Measurements from ENCODE around the gene HIP1.

Gene HIP1

GRCh38 chr7:75655536-75655935 lies 83.2 kb downstream of the HIP1 start:
- Histone ChIP-seq H3K4me1 (ENCODE audit: insufficient read depth, poor library complexity, severe bottlenecking) (no peaks in the 10 kb centered on the region), H3K27ac (ENCODE audit: poor library complexity, severe bottlenecking) (no peak overlapping the region), H3K4me3 (ENCODE audit: severe bottlenecking) (no peak overlapping the region), H3K9me3 (ENCODE audit: severe bottlenecking) (no peaks in the 10 kb centered on the region), H3K36me3 (ENCODE audit: low read depth) (no peaks in the 10 kb centered on the region), H3K27me3 (ENCODE audit: insufficient read depth, poor library complexity, severe bottlenecking) (no peaks in the 10 kb centered on the region)
- no peak for DNase-seq (ENCODE audit: low spot score)
- no peak for TF ChIP-seq CTCF (IDR thresholded peaks at IDR 0.05; ENCODE audit: poor library complexity, severe bottlenecking)
- no peak for ATAC-seq (ENCODE audit: low read depth)

- Histone ChIP-seq H3K27ac (ENCODE audit: poor library complexity, severe bottlenecking) (no peak overlapping the region), H3K4me3 (ENCODE audit: severe bottlenecking) (no peak overlapping the region), H3K9me3 (ENCODE audit: severe bottlenecking) (no peaks in the 10 kb centered on the region), H3K4me1 (ENCODE audit: insufficient read depth, poor library complexity, severe bottlenecking) (no peaks in the 10 kb centered on the region), H3K27me3 (ENCODE audit: insufficient read depth, poor library complexity, severe bottlenecking) (no peaks in the 10 kb centered on the region), H3K36me3 (ENCODE audit: low read depth) (no peaks in the 10 kb centered on the region)
- ATAC-seq (ENCODE audit: low read depth) (no peak), DNase-seq (ENCODE audit: low spot score) (no peak)
- no peak for TF ChIP-seq CTCF (IDR thresholded peaks at IDR 0.05; ENCODE audit: poor library complexity, severe bottlenecking)
Observed at GRCh38 chr7:75654855-75655254, 83.9 kb downstream of the HIP1 start.

GRCh38 chr7:75653651-75654050 lies 85.1 kb downstream of the HIP1 start:
- no peak overlapping the region for H3K4me3 ChIP-seq (ENCODE audit: severe bottlenecking)
- no peaks in the 10 kb centered on the region for H3K4me1 ChIP-seq (ENCODE audit: insufficient read depth, poor library complexity, severe bottlenecking)

GRCh38 chr7:75652788-75653187 lies 86.0 kb downstream of the HIP1 start:
- ATAC-seq (ENCODE audit: low read depth) (no peak), DNase-seq (ENCODE audit: low spot score) (no peak)
- Histone ChIP-seq H3K4me3 (ENCODE audit: severe bottlenecking) (no peak overlapping the region), H3K9me3 (ENCODE audit: severe bottlenecking) (no peaks in the 10 kb centered on the region), H3K27ac (ENCODE audit: poor library complexity, severe bottlenecking) (no peak overlapping the region), H3K4me1 (ENCODE audit: insufficient read depth, poor library complexity, severe bottlenecking) (no peaks in the 10 kb centered on the region), H3K27me3 (ENCODE audit: insufficient read depth, poor library complexity, severe bottlenecking) (no peaks in the 10 kb centered on the region), H3K36me3 (ENCODE audit: low read depth) (no peaks in the 10 kb centered on the region)
- no peak for TF ChIP-seq CTCF (IDR thresholded peaks at IDR 0.05; ENCODE audit: poor library complexity, severe bottlenecking)

More at GRCh38 chr7:75653651-75654050, 85.1 kb downstream of the HIP1 start:
- Histone ChIP-seq H3K9me3 (ENCODE audit: severe bottlenecking) (no peaks in the 10 kb centered on the region), H3K27me3 (ENCODE audit: insufficient read depth, poor library complexity, severe bottlenecking) (no peaks in the 10 kb centered on the region), H3K36me3 (ENCODE audit: low read depth) (no peaks in the 10 kb centered on the region), H3K27ac (ENCODE audit: poor library complexity, severe bottlenecking) (no peak overlapping the region)
- no peak for ATAC-seq (ENCODE audit: low read depth)
- TF ChIP-seq CTCF (IDR thresholded peaks at IDR 0.05; ENCODE audit: poor library complexity, severe bottlenecking): no peak
- DNase-seq (ENCODE audit: low spot score): no peak

GRCh38 chr7:75650681-75651080 lies 88.1 kb downstream of the HIP1 start:
- Histone ChIP-seq H3K27me3 (ENCODE audit: insufficient read depth, poor library complexity, severe bottlenecking) (no peaks in the 10 kb centered on the region), H3K27ac (ENCODE audit: poor library complexity, severe bottlenecking) (no peak overlapping the region), H3K36me3 (ENCODE audit: low read depth) (no peaks in the 10 kb centered on the region), H3K9me3 (ENCODE audit: severe bottlenecking) (no peaks in the 10 kb centered on the region), H3K4me3 (ENCODE audit: severe bottlenecking) (no peak overlapping the region), H3K4me1 (ENCODE audit: insufficient read depth, poor library complexity, severe bottlenecking) (no peaks in the 10 kb centered on the region)
- TF ChIP-seq CTCF (IDR thresholded peaks at IDR 0.05; ENCODE audit: poor library complexity, severe bottlenecking): no peak
- DNase-seq (ENCODE audit: low spot score) (no peak), ATAC-seq (ENCODE audit: low read depth) (no peak)
